Measurements from ENCODE around the gene IGF2R. TPM values are rescaled to one million over a fixed set of nuclear protein-coding genes. Genes with fewer than 3 reads are reported as not detected.

Gene IGF2R
- total and polyA plus RNA-seq, 2 donors from 2014 or later: 23.7 to 88.6 TPM

DNA sequence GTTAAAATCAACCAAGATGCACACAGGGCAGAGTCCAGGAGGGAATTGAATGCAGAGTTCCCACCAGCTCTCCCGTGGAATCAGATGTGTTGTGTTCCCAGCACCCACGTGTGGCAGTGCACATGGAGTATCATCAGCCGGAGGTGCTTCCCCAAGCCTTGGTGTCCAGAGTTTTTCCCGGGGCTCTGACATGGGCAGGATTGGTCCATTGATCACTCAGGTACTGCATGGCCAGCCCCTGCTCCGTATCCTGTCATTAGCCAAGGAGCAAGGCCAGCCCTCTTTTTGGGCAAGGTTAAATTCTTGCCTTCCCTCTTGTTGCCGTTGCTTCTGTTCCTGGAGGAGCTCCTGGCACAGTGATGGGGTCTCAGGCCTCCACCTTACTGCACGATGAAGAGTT, 124.2 kb downstream of the IGF2R start:
- FAIRE-seq: no peak
- H3K27me3 ChIP-seq (ENCODE audit: control insufficient read depth, insufficient read depth, low read length): no peaks in the 10 kb centered on the region
- TF ChIP-seq, protein P1, sequence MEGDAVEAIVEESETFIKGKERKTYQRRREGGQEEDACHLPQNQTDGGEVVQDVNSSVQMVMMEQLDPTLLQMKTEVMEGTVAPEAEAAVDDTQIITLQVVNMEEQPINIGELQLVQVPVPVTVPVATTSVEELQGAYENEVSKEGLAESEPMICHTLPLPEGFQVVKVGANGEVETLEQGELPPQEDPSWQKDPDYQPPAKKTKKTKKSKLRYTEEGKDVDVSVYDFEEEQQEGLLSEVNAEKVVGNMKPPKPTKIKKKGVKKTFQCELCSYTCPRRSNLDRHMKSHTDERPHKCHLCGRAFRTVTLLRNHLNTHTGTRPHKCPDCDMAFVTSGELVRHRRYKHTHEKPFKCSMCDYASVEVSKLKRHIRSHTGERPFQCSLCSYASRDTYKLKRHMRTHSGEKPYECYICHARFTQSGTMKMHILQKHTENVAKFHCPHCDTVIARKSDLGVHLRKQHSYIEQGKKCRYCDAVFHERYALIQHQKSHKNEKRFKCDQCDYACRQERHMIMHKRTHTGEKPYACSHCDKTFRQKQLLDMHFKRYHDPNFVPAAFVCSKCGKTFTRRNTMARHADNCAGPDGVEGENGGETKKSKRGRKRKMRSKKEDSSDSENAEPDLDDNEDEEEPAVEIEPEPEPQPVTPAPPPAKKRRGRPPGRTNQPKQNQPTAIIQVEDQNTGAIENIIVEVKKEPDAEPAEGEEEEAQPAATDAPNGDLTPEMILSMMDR (IDR thresholded peaks at IDR 0.05; ENCODE audit: borderline replicate concordance, extremely low read depth, insufficient read depth): no peak

DNA sequence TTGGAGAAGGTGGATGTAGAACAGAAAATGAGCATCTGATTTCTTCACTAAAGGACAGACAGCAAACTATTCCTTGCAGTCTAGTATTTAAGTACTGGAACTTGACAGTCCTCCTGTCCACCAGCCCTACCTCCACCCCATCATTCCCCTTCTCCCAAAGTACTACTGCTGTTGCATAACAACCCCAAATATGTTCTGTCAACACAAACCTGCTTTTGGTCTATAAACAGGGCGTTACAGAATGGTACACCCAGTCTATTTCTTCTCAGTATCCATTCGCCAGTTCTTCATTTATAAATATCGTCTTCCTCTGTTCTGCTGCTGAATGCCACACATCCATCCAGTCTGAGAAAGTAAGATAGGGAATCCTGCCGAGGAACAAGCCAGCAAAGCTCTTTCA, 125.1 kb downstream of the IGF2R start:
- Histone ChIP-seq H3K27ac (ENCODE audit: low read depth in 2 of 2, low read length in 2 of 2) (no peak overlapping the region), H3K36me3 (ENCODE audit: control insufficient read depth in 2 of 3, insufficient read depth in 3 of 3, low read length in 3 of 3) (peaks cover 4 to 66% (median 56%) of the 10 kb centered on the region in 3 donors), H3K9me3 (ENCODE audit: control insufficient read depth in 2 of 3, insufficient read depth in 1 of 3, low read length in 3 of 3) (no peaks in the 10 kb centered on the region), H3K4me3 (ENCODE audit: low read length in 3 of 3) (no peak overlapping the region), H3K4me1 (ENCODE audit: control insufficient read depth in 2 of 3, insufficient read depth in 2 of 3, low read depth in 1 of 3, low read length in 3 of 3) (peaks cover 0 to 11% (median 0%) of the 10 kb centered on the region in 3 donors), H3K27me3 (ENCODE audit: control insufficient read depth, insufficient read depth, low read length) (no peaks in the 10 kb centered on the region), H3K9ac (ENCODE audit: low read length in 3 of 3) (no peak overlapping the region)
- TF ChIP-seq, protein P1 (IDR thresholded peaks at IDR 0.05; ENCODE audit: borderline replicate concordance, extremely low read depth, insufficient read depth): no peak
- FAIRE-seq (no peak), DNase-seq (no peak)
- intact Hi-C loops (cut with DNase I): no loop called here

More for the DNA sequence above, 124.2 kb downstream of the IGF2R start:
- H3K9me3 ChIP-seq (ENCODE audit: control insufficient read depth in 2 of 3, insufficient read depth in 1 of 3, low read length in 3 of 3): no peaks in the 10 kb centered on the region
- no peak for DNase-seq
- H3K36me3 ChIP-seq (ENCODE audit: control insufficient read depth in 2 of 3, insufficient read depth in 3 of 3, low read length in 3 of 3): peaks cover 4 to 68% (median 54%) of the 10 kb centered on the region in 3 donors
- H3K9ac ChIP-seq (ENCODE audit: low read length in 3 of 3): no peak overlapping the region
- peaks cover 0 to 11% (median 0%) of the 10 kb centered on the region in 3 donors for H3K4me1 ChIP-seq (ENCODE audit: control insufficient read depth in 2 of 3, insufficient read depth in 2 of 3, low read depth in 1 of 3, low read length in 3 of 3)
- intact Hi-C loops (cut with DNase I): no loop called here
- no peak overlapping the region for H3K4me3 ChIP-seq (ENCODE audit: low read length in 3 of 3)
- no peak overlapping the region for H3K27ac ChIP-seq (ENCODE audit: low read depth in 2 of 2, low read length in 2 of 2)

DNA sequence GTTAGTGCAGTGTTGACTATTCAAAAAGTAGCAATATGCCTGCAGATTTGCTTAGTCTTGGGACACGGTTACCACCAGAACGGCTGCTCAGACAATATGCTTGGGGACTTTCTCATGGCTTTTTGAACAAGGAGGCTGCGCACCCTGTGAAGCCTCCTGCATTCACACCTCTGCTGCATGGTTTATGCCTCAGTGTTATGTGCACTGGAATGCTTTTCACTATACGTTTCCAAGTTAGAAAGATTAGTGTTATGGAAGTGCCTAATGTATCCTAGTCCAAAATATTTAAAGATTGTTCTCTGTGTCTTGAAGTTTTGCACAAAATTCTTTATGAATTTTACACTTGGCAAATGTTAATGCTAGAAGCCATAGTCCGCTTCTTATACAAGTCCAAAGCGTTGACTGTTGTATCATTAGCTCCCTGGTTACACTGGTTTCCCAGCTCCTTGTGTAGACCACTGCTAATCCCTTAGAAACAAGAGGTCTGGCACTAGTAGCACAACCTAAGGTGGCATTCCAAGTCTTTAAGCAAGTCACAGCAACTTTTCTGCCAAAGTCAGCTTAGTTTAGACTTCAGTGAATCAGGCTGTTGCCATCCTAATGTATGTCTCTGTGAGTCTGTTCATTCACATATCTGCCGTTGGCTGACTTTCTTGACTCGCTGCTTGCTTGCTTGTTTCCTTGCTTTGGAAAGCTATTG, 126.4 kb downstream of the IGF2R start:
- FAIRE-seq (no peak), DNase-seq (no peak)
- Histone ChIP-seq H3K9ac (ENCODE audit: low read length in 3 of 3) (no peak overlapping the region), H3K36me3 (ENCODE audit: control insufficient read depth in 2 of 3, insufficient read depth in 3 of 3, low read length in 3 of 3) (peaks cover 4 to 52% (median 47%) of the 10 kb centered on the region in 3 donors), H3K9me3 (ENCODE audit: control insufficient read depth in 2 of 3, insufficient read depth in 1 of 3, low read length in 3 of 3) (no peaks in the 10 kb centered on the region), H3K27ac (ENCODE audit: low read depth in 2 of 2, low read length in 2 of 2) (no peak overlapping the region), H3K4me1 (ENCODE audit: control insufficient read depth in 2 of 3, insufficient read depth in 2 of 3, low read depth in 1 of 3, low read length in 3 of 3) (peaks cover 0 to 11% (median 0%) of the 10 kb centered on the region in 3 donors), H3K27me3 (ENCODE audit: control insufficient read depth, insufficient read depth, low read length) (no peaks in the 10 kb centered on the region), H3K4me3 (ENCODE audit: low read length in 3 of 3) (no peak overlapping the region)
- TF ChIP-seq, protein P1 (IDR thresholded peaks at IDR 0.05; ENCODE audit: borderline replicate concordance, extremely low read depth, insufficient read depth): no peak
- intact Hi-C loops (cut with DNase I): no loop called here

Measured in kidney (tissue), 14 donors.